ENCODE measurements around the gene FXYD1. TPM values are rescaled to one million over a fixed set of nuclear protein-coding genes. Genes with fewer than 3 reads are reported as not detected.

FXYD1 gene
- total and polyA plus RNA-seq, 2 donors (not counting 3 experiments of a cell fraction or from before 2014, with no cell fraction given), result not detected

- Histone ChIP-seq H3K9me1 (replicated peaks; ENCODE audit: control insufficient read depth, extremely low read depth, insufficient read depth, low read length) (no peaks in the 10 kb centered on the region), H3K36me3 (ENCODE audit: control insufficient read depth in 2 of 2, extremely low read depth in 1 of 2, insufficient read depth in 2 of 2, low read length in 2 of 2) (no peaks in the 10 kb centered on the region), H3K9me3 (replicated peaks; ENCODE audit: control insufficient read depth, insufficient read depth, low read length) (no peaks in the 10 kb centered on the region), H3K27ac (ENCODE audit: insufficient read depth, low read depth, low read length) (no peak overlapping the region), H2AFZ (ENCODE audit: low read depth, low read length) (no peak overlapping the region), H3K4me2 (ENCODE audit: insufficient read depth, low read length) (no peak overlapping the region), H3K4me3 (replicated peaks in 1 of 3; ENCODE audit: insufficient read depth in 1 of 3, low read depth in 1 of 3, low read length in 3 of 3) (no peak overlapping the region), H3K9ac (replicated peaks; ENCODE audit: extremely low read depth, insufficient read depth, low read length) (no peak overlapping the region), H3K79me2 (ENCODE audit: control insufficient read depth, insufficient read depth, low read length) (no peaks in the 10 kb centered on the region), H4K20me1 (replicated peaks; ENCODE audit: control insufficient read depth, extremely low read depth, insufficient read depth, low read length) (no peaks in the 10 kb centered on the region), H3K4me1 (ENCODE audit: control insufficient read depth, extremely low read depth, insufficient read depth, low read length) (no peaks in the 10 kb centered on the region), H3K27me3 (ENCODE audit: control insufficient read depth in 2 of 2, insufficient read depth in 2 of 2, low read length in 2 of 2) (no peaks in the 10 kb centered on the region)
- ChIA-PET CTCF (interaction anchor here (0.9 to 1.0 kb wide), 4 partner anchors 10 to 73 kb away, joined by 3 to 4 read pairs (median 4); partner anchors contain the start of gene FXYD7), POLR2A (no interaction called here)
- BruUV-seq (replicated peaks), result no TSS peak
- DNase-seq (ENCODE audit: low read depth, low spot score), result no peak
- no peak for FAIRE-seq
- dilution Hi-C loops (cut with MboI; ENCODE audit: extremely low pct_ligation_motif_present, low sequenced_read_pairs) (no loop called here), intact Hi-C loops (cut with micrococcal nuclease) (no loop called here)
- TF ChIP-seq EZH2 (IDR thresholded peaks at IDR 0.05; ENCODE audit: borderline replicate concordance, low read depth, low read length, severe bottlenecking) (no peak), POLR2A (IDR thresholded peaks at IDR 0.05; ENCODE audit: low read depth, low read length) (no peak)
These were observed 21.5 kb upstream of the FXYD1 start for GRCh38 chr19:35117116-35117515.

GRCh38 chr19:35117799-35118198 is 20.8 kb upstream of the FXYD1 start:
- H3K9ac ChIP-seq (replicated peaks; ENCODE audit: extremely low read depth, insufficient read depth, low read length), result no peak overlapping the region
- no peak overlapping the region for H3K4me2 ChIP-seq (ENCODE audit: insufficient read depth, low read length)
- no peaks in the 10 kb centered on the region for H3K79me2 ChIP-seq (ENCODE audit: control insufficient read depth, insufficient read depth, low read length)
- no peaks in the 10 kb centered on the region for H4K20me1 ChIP-seq (replicated peaks; ENCODE audit: control insufficient read depth, extremely low read depth, insufficient read depth, low read length)
- H3K27me3 ChIP-seq (ENCODE audit: control insufficient read depth in 2 of 2, insufficient read depth in 2 of 2, low read length in 2 of 2), result no peaks in the 10 kb centered on the region
- no peak overlapping the region for H2AFZ ChIP-seq (ENCODE audit: low read depth, low read length)
- TF ChIP-seq FOS (IDR thresholded peaks at IDR 0.05; ENCODE audit: borderline replicate concordance, insufficient read depth, low read length), result no peak
- ChIA-PET POLR2A (no interaction called here), CTCF (interaction anchor here (0.6 to 0.9 kb wide), 2 partner anchors 10 to 292 kb away, joined by 3 read pairs; no protein-coding TSS in a partner anchor)
- DNase-seq (ENCODE audit: low read depth, low spot score), result no peak
- H3K27ac ChIP-seq (ENCODE audit: insufficient read depth, low read depth, low read length), result no peak overlapping the region
- H3K9me1 ChIP-seq (replicated peaks; ENCODE audit: control insufficient read depth, extremely low read depth, insufficient read depth, low read length), result no peaks in the 10 kb centered on the region
- dilution Hi-C loops (cut with MboI; ENCODE audit: extremely low pct_ligation_motif_present, low sequenced_read_pairs), result no loop called here
- FAIRE-seq, result no peak
- H3K4me1 ChIP-seq (ENCODE audit: control insufficient read depth, extremely low read depth, insufficient read depth, low read length), result no peaks in the 10 kb centered on the region
- BruUV-seq (replicated peaks), result no TSS peak
- intact Hi-C loops (cut with micrococcal nuclease), result no loop called here
- no peaks in the 10 kb centered on the region for H3K36me3 ChIP-seq (ENCODE audit: control insufficient read depth in 2 of 2, extremely low read depth in 1 of 2, insufficient read depth in 2 of 2, low read length in 2 of 2)
- no peak overlapping the region for H3K4me3 ChIP-seq (replicated peaks in 1 of 3; ENCODE audit: insufficient read depth in 1 of 3, low read depth in 1 of 3, low read length in 3 of 3)
- H3K9me3 ChIP-seq (replicated peaks; ENCODE audit: control insufficient read depth, insufficient read depth, low read length), result no peaks in the 10 kb centered on the region
